HG03045 (cell line): ENCODE data around the gene HNRNPU.
A peak's percentile ranks its signal among the peaks of the same experiment; 100 is the strongest.
"Not testable (repeated sequence)": the region's sequence is repeated elsewhere in the genome, so short reads cannot be mapped to it uniquely, and the experiment has no call there.

ENCODE experiments used
- ATAC-seq: cut with Tn5 transposase; IDR thresholded peaks from one replicate; pipeline ENCODE4 v1.9.1; 2021; ENCODE audit warnings: mild to moderate bottlenecking, moderate library complexity; ENCODE audit not compliant: unreplicated experiment

Gene HNRNPU

GRCh38 chr1:244843148-244843978 lies 21.0 kb downstream of the HNRNPU start:
- ATAC-seq, result no peak

- no peak for ATAC-seq
Observed at GRCh38 chr1:244841273-244841927, 22.9 kb downstream of the HNRNPU start.

- ATAC-seq, result no peak
Observed at GRCh38 chr1:244840219-244840794, 24.0 kb downstream of the HNRNPU start.

GRCh38 chr1:244839656-244840055 lies 24.7 kb downstream of the HNRNPU start:
- no peak for ATAC-seq

- no peak for ATAC-seq
Observed at GRCh38 chr1:244837597-244838258, 26.6 kb downstream of the HNRNPU start.

- no peak for ATAC-seq
Observed at GRCh38 chr1:244836584-244836983, 27.8 kb downstream of the HNRNPU start.

- ATAC-seq, result no peak
Observed at GRCh38 chr1:244836135-244836521, 28.2 kb downstream of the HNRNPU start.

GRCh38 chr1:244835276-244836134 lies 28.8 kb downstream of the HNRNPU start, which contains the start of gene COX20:
Gene COX20, plus strand, starts transcription at chr1:244835658. Its CDS starts 57 bp downstream, at chr1:244835715.
- peak; percentile 65 for ATAC-seq

GRCh38 chr1:244834543-244835275 lies 29.6 kb downstream of the HNRNPU start:
- ATAC-seq, result peak; percentile 73

- peak; percentile 10 for ATAC-seq
Observed at GRCh38 chr1:244833734-244834542, 30.4 kb downstream of the HNRNPU start.

GRCh38 chr1:244833260-244833659 lies 31.1 kb downstream of the HNRNPU start:
- ATAC-seq, result not testable (repeated sequence)

GRCh38 chr1:244830639-244831038 lies 33.7 kb downstream of the HNRNPU start:
- no peak for ATAC-seq

- no peak for ATAC-seq
Observed at GRCh38 chr1:244826712-244827111, 37.6 kb downstream of the HNRNPU start.

GRCh38 chr1:244822878-244823277 lies 41.5 kb downstream of the HNRNPU start:
- no peak for ATAC-seq

- no peak for ATAC-seq
Observed at GRCh38 chr1:244821134-244821533, 43.2 kb downstream of the HNRNPU start.

- no peak for ATAC-seq
Observed at GRCh38 chr1:244820131-244820530, 44.2 kb downstream of the HNRNPU start.

- no peak for ATAC-seq
Observed at GRCh38 chr1:244817415-244817894, 46.9 kb downstream of the HNRNPU start.

- no peak for ATAC-seq
Observed at GRCh38 chr1:244815600-244816099, 48.7 kb downstream of the HNRNPU start.
